ENCODE measurements around the gene MPG. TPM values are rescaled to one million over a fixed set of nuclear protein-coding genes. Genes with fewer than 3 reads are reported as not detected.

The MPG gene
- 35.8 and 37.6 TPM in 2 replicates for total RNA-seq (2021; fragmentation: NEBNext Ultra II Directional; extraction: Animal tissue kit (Norgen Biotek cat#: 25700))
- polyA plus RNA-seq (2011; rRNA removed) = 83.7 and 107 TPM in 2 replicates
- 62.4 TPM for polyA plus RNA-seq (2011; cell fraction: cytosol; rRNA removed)
- 62.1 TPM for polyA plus RNA-seq (2011; cell fraction: nucleus; rRNA removed)
- polyA plus RNA-seq (2012, experiment 1 of 2) = 28.1 to 43.9 TPM (median 40.6 TPM) in 4 replicates
- 59.4 TPM for polyA plus RNA-seq (2012, experiment 2 of 2)
- polyA plus RNA-seq (2013, experiment 1 of 2) = 57.3 TPM
- 56.6 TPM for polyA plus RNA-seq (2013, experiment 2 of 2)
- polyA minus RNA-seq (2011; rRNA and poly(A)+ RNA removed) = 7.2 and 9.8 TPM in 2 replicates
- 31.9 TPM for polyA minus RNA-seq (2011; cell fraction: cytosol; rRNA and poly(A)+ RNA removed)
- 21.6 TPM for polyA minus RNA-seq (2011; cell fraction: nucleus; rRNA and poly(A)+ RNA removed)
- long read RNA-seq, experiment 1, transcript MPG-202 (4 exons, 1,205 nt) = major isoform, 21 of 29 reads
- long read RNA-seq, experiment 1, partial matches to known transcripts = 3 of 29 reads
- long read RNA-seq, experiment 1, other reads (novel, unspliced or antisense) = 3 of 29 reads
- long read RNA-seq, experiment 2, partial matches to known transcripts = 0 of 4 reads
- long read RNA-seq, experiment 2, other reads (novel, unspliced or antisense) = 1 of 4 reads

GRCh38 chr16:77807-78443 lies at the start of gene MPG:
MPG (plus strand) TSS chr16:78225; CDS start chr16:78310, 85 bp downstream.
- FAIRE-seq = no peak
- Histone ChIP-seq H2BK120ac (replicated peaks; ENCODE audit: low read depth, low read length) (no peak within 1 kb of the TSS), H3K27ac (ENCODE audit: low read depth, low read length) (no peak within 1 kb of the TSS), H4K91ac (replicated peaks; ENCODE audit: insufficient read length, low read length) (peak within 1 kb of the TSS; percentile 61), H3K9me3 (ENCODE audit: insufficient read depth in 2 of 2, low read depth in 1 of 2, low read length in 1 of 2) (no peaks in the 10 kb centered on the region), H3K23ac (ENCODE audit: insufficient read length) (no peak within 1 kb of the TSS), H2AK5ac (ENCODE audit: low read depth, low read length) (peak within 1 kb of the TSS; percentile 78; the same call in 1 of the 2 replicates), H3K36me3 (ENCODE audit: control insufficient read depth in 2 of 4, insufficient read depth in 4 of 4, low read length in 3 of 4) (peaks cover 0 to 2% (median 0%) of the 10 kb centered on the region in 4 experiments; a peak in 1 of 8 replicates), H2BK5ac (ENCODE audit: low read depth, low read length) (peak within 1 kb of the TSS; percentile 66; the same call in 1 of the 2 replicates), H3K18ac (ENCODE audit: extremely low read depth, low read length) (peak within 1 kb of the TSS; percentile 78), H2AFZ (ENCODE audit: low read length) (no peak within 1 kb of the TSS), H3K56ac (replicated peaks; ENCODE audit: insufficient read length, low read depth, low read length) (peak within 1 kb of the TSS; percentile 90), H3K4me3 (ENCODE audit: extremely low read depth in 1 of 4, insufficient read depth in 2 of 4, low read depth in 3 of 4, low read length in 4 of 4) (peak within 1 kb of the TSS; percentile 54 to 78 (median 68)), H2BK15ac (ENCODE audit: low read length) (peak within 1 kb of the TSS; percentile 99; the same call in 1 of the 2 replicates), H3K23me2 (ENCODE audit: low read depth, low read length) (peaks cover 16% of the 10 kb centered on the region; the same call in 1 of the 2 replicates), H3K4ac (replicated peaks; ENCODE audit: insufficient read length, low read depth, low read length) (peak within 1 kb of the TSS; percentile 69), H3K9ac (replicated peaks in 1 of 4; ENCODE audit: extremely low read depth in 1 of 4, low read depth in 3 of 4, low read length in 3 of 4) (peak within 1 kb of the TSS in 3 of 4 experiments; percentile 20 to 76 (median 41); a peak in 3 of 7 replicates), H3K27me3 (replicated peaks in 1 of 4; ENCODE audit: control insufficient read depth in 3 of 4, extremely low read depth in 1 of 4, insufficient read depth in 3 of 4, low read length in 3 of 4) (peaks cover 0 to 4% (median 3%) of the 10 kb centered on the region in 4 experiments; a peak in 3 of 7 replicates), H3K79me2 (ENCODE audit: control insufficient read depth in 1 of 2, insufficient read depth in 2 of 2, low read length in 2 of 2) (no peaks in the 10 kb centered on the region), H3K14ac (ENCODE audit: insufficient read length) (no peak within 1 kb of the TSS), H4K8ac (ENCODE audit: extremely low read depth, insufficient read depth, low read length) (peak within 1 kb of the TSS; percentile 80; the same call in 1 of the 2 replicates), H2BK12ac (ENCODE audit: low read depth, low read length) (peak within 1 kb of the TSS; percentile 87; the same call in 1 of the 2 replicates), H2BK20ac (ENCODE audit: low read length) (no peak within 1 kb of the TSS), H3K4me1 (replicated peaks in 1 of 4; ENCODE audit: control insufficient read depth in 3 of 4, insufficient read depth in 4 of 4, low read length in 3 of 4) (peaks cover 6 to 60% (median 41%) of the 10 kb centered on the region in 4 experiments), H4K20me1 (replicated peaks in 1 of 2; ENCODE audit: control insufficient read depth in 1 of 2, insufficient read depth in 2 of 2, low read length in 2 of 2) (peaks cover 0 to 5% of the 10 kb centered on the region in 2 experiments), H3K4me2 (ENCODE audit: insufficient read depth in 1 of 2, low read depth in 2 of 2, low read length in 2 of 2) (peak within 1 kb of the TSS; percentile 92 to 95), H4K5ac (ENCODE audit: insufficient read length, low read depth, low read length) (peak within 1 kb of the TSS; percentile 19), H3K79me1 (ENCODE audit: low read depth, low read length) (no peaks in the 10 kb centered on the region)
- WGBS, 2 experiments (ENCODE audit: extremely low coverage in 1 of 2, insufficient coverage in 1 of 2, insufficient read length in 1 of 2, insufficient replicate concordance in 2 of 2, low coverage in 1 of 2, low lambda C conversion rate in 2 of 2, missing lambda C conversion rate in 1 of 2) = 5% methylated on average over 38 of the region's 83 CpGs; no CpG with 5 or more reads in 1 of the 2 experiments
- ChIA-PET CTCF (ENCODE audit: partially characterized antibody) (interaction anchor here (0.6 to 25.7 kb wide), 7 partner anchors 8 to 104 kb away, joined by 3 to 856 read pairs (median 4); partner anchors contain the start of gene RHBDF1), POLR2A (ENCODE audit: partially characterized antibody) (interaction anchor here (1.1 to 3.2 kb wide), 11 partner anchors 7 to 147 kb away, joined by 3 to 19 read pairs (median 4); partner anchors contain the start of genes POLR3K and SNRNP25)
- peak in 1 of 2 experiments; percentile 87 for DNase-seq (ENCODE audit: low read depth in 1 of 2, low spot score in 2 of 2)
- peak; percentile 56 for TF ChIP-seq KDM4A (IDR thresholded peaks at IDR 0.05; ENCODE audit: low read depth, low read length, severe bottlenecking)
- TF ChIP-seq NRF1 (IDR thresholded peaks at IDR 0.05; ENCODE audit: low read depth, low read length) = peak; percentile 37; the same call in 1 of the 2 replicates
- TF ChIP-seq CREB1 (IDR thresholded peaks at IDR 0.05) = no peak
- TF ChIP-seq ATF3 (IDR thresholded peaks at IDR 0.05; ENCODE audit: insufficient read depth, low read depth, low read length) = no peak
- TF ChIP-seq TBP (IDR thresholded peaks at IDR 0.05; ENCODE audit: low read depth, low read length) = no peak
- TF ChIP-seq SRF (IDR thresholded peaks at IDR 0.05; ENCODE audit: low read depth, low read length) = no peak
- TF ChIP-seq MAX (IDR thresholded peaks at IDR 0.05) = peak; percentile 89

Measured in H1 (cell line).